Measurements from ENCODE around the gene CALB2.

The CALB2 gene

GRCh38 chr16:71428883-71429282 lies 70.4 kb downstream of the CALB2 start:
- no peak for DNase-seq

GRCh38 chr16:71429581-71429980 lies 71.1 kb downstream of the CALB2 start:
- no peak for DNase-seq

- DNase-seq: no peak
Measured at GRCh38 chr16:71430744-71431143, 72.2 kb downstream of the CALB2 start.

GRCh38 chr16:71431176-71431575 lies 72.7 kb downstream of the CALB2 start:
- DNase-seq: no peak

- DNase-seq: no peak
Measured at GRCh38 chr16:71431991-71432390, 73.5 kb downstream of the CALB2 start.

- DNase-seq: no peak
Measured at GRCh38 chr16:71432906-71433305, 74.4 kb downstream of the CALB2 start.

- DNase-seq: no peak
Measured at GRCh38 chr16:71436473-71436872, 78.0 kb downstream of the CALB2 start.

- no peak for DNase-seq
Measured at GRCh38 chr16:71439523-71439922, 81.0 kb downstream of the CALB2 start.

All from bone marrow (tissue), 2 donors.